Astrocyte of the spinal cord (primary cell): ENCODE data around the gene S100A1.
A peak's percentile ranks its signal among the peaks of the same experiment; 100 is the strongest.
"Not testable (repeated sequence)": the region's sequence is repeated elsewhere in the genome, so short reads cannot be mapped to it uniquely, and the experiment has no call there.

Experiments used
- DNase-seq: peaks from one replicate; pipeline ENCODE4 v3.0.0; 2011; ENCODE audit warnings: low read depth, low spot score
- H3K4me3 ChIP-seq: 2 replicates; pipeline ENCODE4 v1.5.1; 2011; ENCODE audit warnings: low read depth, mild to moderate bottlenecking, low read length, moderate library complexity
- in situ Hi-C: cut with HindIII; loops from 2 replicates; pipeline ENCODE4 v1.10.0; 2017; ENCODE audit warnings: low sequenced_read_pairs
- TF ChIP-seq, protein P1 (sequence below): IDR thresholded peaks from 2 replicates; pipeline ENCODE4 v1.5.1; 2012; ENCODE audit warnings: low read depth, mild to moderate bottlenecking, low read length, inconsistent platforms

Gene S100A1

DNA sequence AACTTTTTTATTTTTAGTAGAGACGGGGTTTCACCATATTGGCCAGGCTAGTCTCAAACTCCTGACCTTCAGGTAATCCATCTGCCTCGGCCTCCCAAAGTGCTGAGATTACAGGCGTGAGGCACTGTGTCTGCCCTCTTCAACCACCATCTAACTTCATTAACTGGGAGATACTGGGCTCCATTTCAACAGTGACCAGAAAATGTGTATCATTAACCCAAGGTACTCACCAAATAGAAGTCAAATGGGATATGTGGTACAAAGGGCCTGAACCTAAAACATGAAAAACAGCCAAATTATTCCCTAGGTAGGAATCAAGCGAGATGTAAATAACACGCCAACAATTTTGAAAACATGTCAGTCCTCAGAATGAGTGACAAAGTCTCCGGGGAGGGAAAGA is 41.4 kb downstream of the S100A1 start:
- DNase-seq = no peak
- in situ Hi-C loops = no loop called here
- TF ChIP-seq, protein P1, sequence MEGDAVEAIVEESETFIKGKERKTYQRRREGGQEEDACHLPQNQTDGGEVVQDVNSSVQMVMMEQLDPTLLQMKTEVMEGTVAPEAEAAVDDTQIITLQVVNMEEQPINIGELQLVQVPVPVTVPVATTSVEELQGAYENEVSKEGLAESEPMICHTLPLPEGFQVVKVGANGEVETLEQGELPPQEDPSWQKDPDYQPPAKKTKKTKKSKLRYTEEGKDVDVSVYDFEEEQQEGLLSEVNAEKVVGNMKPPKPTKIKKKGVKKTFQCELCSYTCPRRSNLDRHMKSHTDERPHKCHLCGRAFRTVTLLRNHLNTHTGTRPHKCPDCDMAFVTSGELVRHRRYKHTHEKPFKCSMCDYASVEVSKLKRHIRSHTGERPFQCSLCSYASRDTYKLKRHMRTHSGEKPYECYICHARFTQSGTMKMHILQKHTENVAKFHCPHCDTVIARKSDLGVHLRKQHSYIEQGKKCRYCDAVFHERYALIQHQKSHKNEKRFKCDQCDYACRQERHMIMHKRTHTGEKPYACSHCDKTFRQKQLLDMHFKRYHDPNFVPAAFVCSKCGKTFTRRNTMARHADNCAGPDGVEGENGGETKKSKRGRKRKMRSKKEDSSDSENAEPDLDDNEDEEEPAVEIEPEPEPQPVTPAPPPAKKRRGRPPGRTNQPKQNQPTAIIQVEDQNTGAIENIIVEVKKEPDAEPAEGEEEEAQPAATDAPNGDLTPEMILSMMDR = no peak
- peak overlapping the region; percentile 99 for H3K4me3 ChIP-seq

DNA sequence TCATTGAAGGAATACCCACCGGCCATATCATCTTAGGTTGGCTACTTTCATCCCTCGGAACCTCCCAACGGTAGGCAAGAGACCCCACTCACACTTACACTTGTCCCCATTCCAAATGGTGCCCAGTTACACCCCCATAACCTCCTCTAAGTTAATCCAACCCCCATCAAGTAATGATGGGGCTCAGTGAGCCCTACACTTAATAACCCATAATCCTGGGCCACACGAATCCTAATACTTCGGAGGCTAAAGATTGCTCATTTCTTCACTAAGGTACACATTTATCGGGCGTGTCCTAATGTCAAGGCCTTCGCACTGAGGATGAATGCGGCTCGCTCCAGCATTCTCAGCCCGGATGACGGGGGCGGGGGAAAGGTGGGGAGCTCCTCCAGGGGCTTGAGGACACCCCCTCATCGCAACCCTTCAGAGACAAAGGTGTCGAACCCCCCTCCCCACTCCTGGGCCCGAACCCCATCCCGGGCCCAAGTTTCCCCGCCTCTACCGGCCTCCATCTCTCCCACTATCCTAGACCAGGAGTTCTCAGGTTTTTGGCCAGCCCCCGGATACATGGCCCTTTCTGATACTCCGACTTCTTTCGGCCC is 42.1 kb downstream of the S100A1 start:
- in situ Hi-C loops = no loop called here
- TF ChIP-seq, protein P1 = no peak
- no peak for DNase-seq
- peak overlapping the region; percentile 99 for H3K4me3 ChIP-seq

DNA sequence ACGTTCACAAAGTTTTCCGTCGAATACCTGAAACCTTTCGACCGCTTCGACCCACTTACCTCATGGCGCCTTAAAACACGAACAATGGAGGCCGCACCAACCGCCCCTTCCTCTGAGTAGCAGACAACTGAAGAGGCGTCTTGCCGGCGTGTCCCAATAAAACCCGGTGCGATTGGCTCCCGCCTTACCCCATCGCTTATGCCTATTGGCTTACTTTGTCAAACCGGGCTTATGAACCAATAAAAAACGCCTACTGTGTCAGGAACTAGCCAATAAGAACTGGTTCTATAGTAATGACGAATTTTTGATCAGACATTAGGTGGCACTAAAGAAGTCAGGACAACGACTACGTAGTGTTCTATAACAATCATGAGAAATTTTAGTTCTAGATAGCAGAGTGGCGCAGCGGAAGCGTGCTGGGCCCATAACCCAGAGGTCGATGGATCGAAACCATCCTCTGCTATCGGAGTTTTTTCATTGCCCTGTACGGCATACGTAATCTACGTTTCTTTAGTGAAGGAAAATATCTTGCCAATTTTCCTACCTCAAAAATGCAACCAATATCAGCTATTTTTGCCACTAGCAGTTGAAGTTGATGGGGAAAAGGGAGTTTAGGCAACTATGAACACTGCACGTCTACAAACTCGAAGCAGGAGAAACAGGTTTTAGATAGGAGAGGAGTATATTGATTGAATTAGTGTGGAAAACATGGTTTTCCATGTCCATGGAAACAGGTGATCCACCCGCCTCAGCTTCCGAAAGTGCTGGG is 42.8 kb downstream of the S100A1 start, which contains the start of gene ILF2:
Gene ILF2, minus strand, starts transcription at position 135 of the 769 bp plus-strand sequence. Its CDS starts 71 bp downstream, at position 64.
- DNase-seq = peak; percentile 100
- H3K4me3 ChIP-seq = peak within 1 kb of the TSS; percentile 99
- TF ChIP-seq, protein P1 = no peak
- in situ Hi-C loops = no loop called here

DNA sequence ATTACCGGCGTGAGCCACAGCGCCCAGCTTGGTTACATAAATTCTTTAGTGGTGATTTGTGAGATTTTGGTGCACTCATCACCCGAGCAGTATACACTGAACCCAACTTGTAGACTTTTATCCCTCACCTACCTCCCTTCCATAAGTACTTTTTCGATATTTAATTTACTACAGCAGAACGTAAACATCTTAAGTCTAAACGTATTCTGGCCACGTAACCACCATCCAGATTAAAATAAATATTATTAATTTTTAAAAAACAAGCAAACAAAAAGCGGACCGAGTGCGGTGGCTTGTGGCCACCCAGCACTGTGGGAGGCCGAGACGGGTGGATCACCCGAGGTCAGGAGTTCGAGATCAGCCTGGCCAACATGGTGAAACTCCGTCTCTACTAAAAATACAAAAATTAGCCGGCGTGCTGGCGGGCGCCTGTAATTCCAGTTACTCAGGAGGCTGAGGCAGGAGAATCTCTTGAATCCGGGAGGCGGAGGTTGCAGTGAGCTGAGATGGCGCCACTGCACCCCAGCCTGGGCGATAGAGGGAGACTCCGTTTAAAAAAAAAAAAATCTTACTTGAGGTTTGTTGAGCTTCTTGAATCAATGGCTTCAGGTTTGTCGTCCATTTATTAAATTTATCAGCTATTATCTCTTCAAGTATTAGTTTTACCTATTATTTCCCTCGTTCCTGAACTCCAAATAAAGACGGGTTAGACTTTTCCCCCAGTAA is 43.6 kb downstream of the S100A1 start:
- DNase-seq, in situ Hi-C loops: not testable (repeated sequence)
- H3K4me3 ChIP-seq = peak overlapping the region; percentile 55

DNA sequence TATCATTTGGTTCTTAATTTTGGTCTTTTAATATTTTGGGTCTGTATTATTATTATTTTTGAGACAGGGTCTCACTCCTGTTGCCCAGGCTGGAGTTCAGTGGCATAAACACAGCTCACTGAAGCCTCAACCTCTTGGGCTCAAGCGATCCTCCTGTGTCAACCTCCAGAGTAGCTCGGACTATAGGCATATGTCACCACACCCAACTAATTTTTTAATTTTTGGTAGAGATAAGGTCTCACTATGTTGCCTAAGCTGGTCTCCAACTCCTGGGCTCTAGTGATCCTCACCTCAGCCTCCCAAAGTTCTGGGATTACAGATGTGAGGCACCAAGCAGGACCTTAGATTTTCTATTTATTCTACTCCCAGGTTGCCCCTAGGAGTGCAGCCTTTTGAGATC is 45.3 kb downstream of the S100A1 start:
- no peak overlapping the region for H3K4me3 ChIP-seq
- TF ChIP-seq, protein P1 = no peak
- in situ Hi-C loops = no loop called here
- DNase-seq = no peak

DNA sequence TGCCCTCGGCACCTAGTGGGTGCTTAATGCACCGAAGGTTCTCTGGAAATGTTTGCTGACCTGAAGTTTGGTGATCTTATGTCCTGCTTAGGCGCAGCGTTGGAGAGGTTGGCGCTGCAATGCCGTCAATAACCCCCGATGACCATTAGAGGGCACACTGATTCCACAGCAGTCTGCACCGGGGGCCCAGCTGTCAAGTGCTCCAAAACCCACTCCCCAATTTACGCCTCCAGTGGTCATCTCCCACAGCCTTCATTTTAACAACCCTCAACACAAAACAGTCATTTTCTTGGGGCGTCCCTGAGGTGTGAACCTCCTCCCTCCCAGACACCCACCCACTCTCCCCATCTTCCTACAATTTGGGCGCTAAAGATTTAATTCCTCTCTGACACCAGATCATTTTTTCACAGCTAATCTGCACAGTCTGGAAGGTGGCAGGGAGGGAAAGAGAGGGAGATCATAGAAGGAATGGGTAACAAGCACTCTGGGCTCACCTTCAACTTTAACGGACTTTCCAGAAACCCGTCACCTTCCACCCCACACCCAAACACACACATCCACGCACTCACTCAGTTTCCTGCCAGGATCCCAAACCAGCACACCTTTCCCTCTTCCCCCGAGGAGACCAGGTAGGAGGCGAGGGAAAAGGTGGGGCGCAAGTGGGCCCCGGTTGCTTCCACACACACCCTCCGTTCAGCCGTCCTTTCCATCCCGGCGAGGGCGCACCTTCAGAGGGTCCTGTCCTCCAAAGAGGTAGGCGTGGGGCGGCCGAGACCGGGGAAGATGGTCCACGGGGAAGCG is 49.7 kb downstream of the S100A1 start:
- in situ Hi-C loops = no loop called here
- peak; percentile 43 for DNase-seq
- TF ChIP-seq, protein P1 = peak; percentile 95
- H3K4me3 ChIP-seq = peak overlapping the region; percentile 10
